ENCODE data around the gene ABHD1. TPM values are rescaled to one million over a fixed set of nuclear protein-coding genes. Genes with fewer than 3 reads are reported as not detected.

ABHD1 gene
- polyA plus RNA-seq, 1 donor from 2014 or later, result not detected

DNA sequence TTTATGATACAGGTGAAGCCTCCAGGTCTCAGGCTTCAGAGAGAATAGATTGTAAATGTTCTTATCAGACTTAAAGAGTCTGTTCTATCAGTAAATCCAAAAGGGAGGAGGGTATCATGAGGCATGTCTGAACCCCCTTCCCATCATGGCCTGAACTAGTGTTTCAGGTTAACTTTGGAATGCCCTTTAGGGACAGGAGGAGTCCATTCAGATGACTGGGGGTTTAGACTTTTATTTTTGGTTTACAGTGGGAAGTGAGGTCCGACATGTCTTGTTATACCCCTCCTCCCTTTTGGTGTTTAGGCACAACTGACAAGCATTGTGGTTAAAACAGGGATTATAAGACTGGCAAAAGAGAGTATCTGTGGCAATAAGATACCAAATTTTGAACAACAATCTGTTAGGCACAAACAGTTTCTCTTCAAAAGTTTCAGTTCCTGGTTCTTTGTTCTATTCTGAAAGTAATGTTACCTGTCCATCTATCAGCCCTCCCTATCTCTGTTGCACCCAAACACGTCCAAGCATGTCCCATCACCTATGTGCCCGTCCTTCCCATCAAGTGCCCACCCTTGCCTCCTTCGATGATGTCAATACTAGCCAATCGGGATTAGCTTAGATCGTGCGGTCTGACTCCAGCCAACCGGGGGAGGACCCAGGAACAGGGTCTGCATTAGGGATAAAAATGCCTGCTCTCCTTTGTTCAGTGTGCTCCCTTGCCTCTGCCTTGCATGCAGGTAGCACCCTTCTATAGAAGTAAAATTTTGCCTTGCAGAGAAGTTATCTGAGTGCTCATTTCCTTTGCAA, 41.5 kb downstream of the ABHD1 start:
- Histone ChIP-seq H3K27me3 (ENCODE audit: insufficient read depth, low read depth, low read length) (no peaks in the 10 kb centered on the region), H3K9ac (ENCODE audit: low read length) (no peak overlapping the region), H3F3A (ENCODE audit: insufficient read depth, low read length, poor library complexity, severe bottlenecking) (no peaks in the 10 kb centered on the region), H3K27ac (ENCODE audit: low read length) (no peak overlapping the region), H2AFZ (ENCODE audit: low read depth, low read length) (no peak overlapping the region), H3K4me2 (ENCODE audit: low read length) (no peak overlapping the region), H3K36me3 (ENCODE audit: insufficient read depth, low read length) (no peaks in the 10 kb centered on the region), H3K79me2 (replicated peaks; ENCODE audit: insufficient read depth, low read length) (no peaks in the 10 kb centered on the region), H3K9me2 (ENCODE audit: insufficient read depth, low read length) (no peaks in the 10 kb centered on the region), H3K9me3 (ENCODE audit: low read length) (no peaks in the 10 kb centered on the region), H4K20me1 (ENCODE audit: insufficient read depth) (no peaks in the 10 kb centered on the region), H3K4me3 (ENCODE audit: low read length) (no peak overlapping the region)
- TF ChIP-seq EZH2 (IDR thresholded peaks at IDR 0.05; ENCODE audit: borderline replicate concordance, insufficient read depth, low read length, poor library complexity, severe bottlenecking) (no peak), POLR2AphosphoS5 (IDR thresholded peaks at IDR 0.05) (no peak), SMC3 (conservative IDR thresholded peaks at IDR 0.05; ENCODE audit: poor library complexity) (no peak), TAF1 (IDR thresholded peaks at IDR 0.05; ENCODE audit: low read depth) (no peak), MXI1 (conservative IDR thresholded peaks at IDR 0.05; ENCODE audit: poor library complexity, severe bottlenecking) (no peak), RAD21 (conservative IDR thresholded peaks at IDR 0.05) (no peak), EP300 (conservative IDR thresholded peaks at IDR 0.05; ENCODE audit: poor library complexity, severe bottlenecking) (no peak)
- TF ChIP-seq, protein P1, sequence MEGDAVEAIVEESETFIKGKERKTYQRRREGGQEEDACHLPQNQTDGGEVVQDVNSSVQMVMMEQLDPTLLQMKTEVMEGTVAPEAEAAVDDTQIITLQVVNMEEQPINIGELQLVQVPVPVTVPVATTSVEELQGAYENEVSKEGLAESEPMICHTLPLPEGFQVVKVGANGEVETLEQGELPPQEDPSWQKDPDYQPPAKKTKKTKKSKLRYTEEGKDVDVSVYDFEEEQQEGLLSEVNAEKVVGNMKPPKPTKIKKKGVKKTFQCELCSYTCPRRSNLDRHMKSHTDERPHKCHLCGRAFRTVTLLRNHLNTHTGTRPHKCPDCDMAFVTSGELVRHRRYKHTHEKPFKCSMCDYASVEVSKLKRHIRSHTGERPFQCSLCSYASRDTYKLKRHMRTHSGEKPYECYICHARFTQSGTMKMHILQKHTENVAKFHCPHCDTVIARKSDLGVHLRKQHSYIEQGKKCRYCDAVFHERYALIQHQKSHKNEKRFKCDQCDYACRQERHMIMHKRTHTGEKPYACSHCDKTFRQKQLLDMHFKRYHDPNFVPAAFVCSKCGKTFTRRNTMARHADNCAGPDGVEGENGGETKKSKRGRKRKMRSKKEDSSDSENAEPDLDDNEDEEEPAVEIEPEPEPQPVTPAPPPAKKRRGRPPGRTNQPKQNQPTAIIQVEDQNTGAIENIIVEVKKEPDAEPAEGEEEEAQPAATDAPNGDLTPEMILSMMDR (IDR thresholded peaks at IDR 0.05; ENCODE audit: poor library complexity, severe bottlenecking), result no peak
- TF ChIP-seq, protein P2, sequence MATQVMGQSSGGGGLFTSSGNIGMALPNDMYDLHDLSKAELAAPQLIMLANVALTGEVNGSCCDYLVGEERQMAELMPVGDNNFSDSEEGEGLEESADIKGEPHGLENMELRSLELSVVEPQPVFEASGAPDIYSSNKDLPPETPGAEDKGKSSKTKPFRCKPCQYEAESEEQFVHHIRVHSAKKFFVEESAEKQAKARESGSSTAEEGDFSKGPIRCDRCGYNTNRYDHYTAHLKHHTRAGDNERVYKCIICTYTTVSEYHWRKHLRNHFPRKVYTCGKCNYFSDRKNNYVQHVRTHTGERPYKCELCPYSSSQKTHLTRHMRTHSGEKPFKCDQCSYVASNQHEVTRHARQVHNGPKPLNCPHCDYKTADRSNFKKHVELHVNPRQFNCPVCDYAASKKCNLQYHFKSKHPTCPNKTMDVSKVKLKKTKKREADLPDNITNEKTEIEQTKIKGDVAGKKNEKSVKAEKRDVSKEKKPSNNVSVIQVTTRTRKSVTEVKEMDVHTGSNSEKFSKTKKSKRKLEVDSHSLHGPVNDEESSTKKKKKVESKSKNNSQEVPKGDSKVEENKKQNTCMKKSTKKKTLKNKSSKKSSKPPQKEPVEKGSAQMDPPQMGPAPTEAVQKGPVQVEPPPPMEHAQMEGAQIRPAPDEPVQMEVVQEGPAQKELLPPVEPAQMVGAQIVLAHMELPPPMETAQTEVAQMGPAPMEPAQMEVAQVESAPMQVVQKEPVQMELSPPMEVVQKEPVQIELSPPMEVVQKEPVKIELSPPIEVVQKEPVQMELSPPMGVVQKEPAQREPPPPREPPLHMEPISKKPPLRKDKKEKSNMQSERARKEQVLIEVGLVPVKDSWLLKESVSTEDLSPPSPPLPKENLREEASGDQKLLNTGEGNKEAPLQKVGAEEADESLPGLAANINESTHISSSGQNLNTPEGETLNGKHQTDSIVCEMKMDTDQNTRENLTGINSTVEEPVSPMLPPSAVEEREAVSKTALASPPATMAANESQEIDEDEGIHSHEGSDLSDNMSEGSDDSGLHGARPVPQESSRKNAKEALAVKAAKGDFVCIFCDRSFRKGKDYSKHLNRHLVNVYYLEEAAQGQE (IDR thresholded peaks at IDR 0.05; ENCODE audit: borderline replicate concordance), result no peak

DNA sequence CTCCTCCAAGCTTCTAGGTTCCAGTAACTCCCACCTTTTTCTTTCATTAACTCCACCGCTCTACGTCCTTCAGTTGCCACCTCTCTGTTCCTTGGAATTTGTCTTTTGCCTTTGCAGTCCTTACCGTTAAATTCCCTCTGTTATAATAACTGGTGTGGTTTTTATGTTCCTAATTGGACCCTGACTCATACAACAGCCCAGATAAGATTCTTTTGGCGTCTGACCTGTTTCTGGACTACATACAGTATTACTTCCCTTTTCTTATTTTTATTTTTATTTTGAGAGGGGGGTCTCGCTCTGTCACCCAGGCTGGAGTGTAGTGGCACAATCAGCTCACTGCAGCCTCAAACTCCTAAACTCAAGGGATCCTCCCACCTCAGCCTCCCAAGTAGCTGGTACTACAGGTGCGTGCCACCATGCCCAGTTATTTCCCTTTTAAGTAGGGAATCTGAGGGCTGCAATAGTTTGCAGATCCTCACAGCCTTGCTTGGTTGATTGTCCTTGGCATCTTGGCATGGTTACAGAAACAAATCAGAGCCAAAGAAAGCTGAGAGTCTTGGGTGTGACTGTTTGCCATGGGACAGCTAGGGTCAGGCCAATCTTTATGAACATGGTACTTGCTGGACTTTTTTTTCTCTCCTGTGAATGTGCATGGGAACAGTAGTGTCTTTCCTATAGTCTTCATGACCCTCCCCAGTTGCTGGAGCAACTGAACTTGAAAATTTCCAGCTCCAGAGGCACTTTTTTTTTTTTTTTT, 47.1 kb downstream of the ABHD1 start:
- H3K27me3 ChIP-seq (ENCODE audit: insufficient read depth, low read depth, low read length), result no peaks in the 10 kb centered on the region
- no peak overlapping the region for H3K4me2 ChIP-seq (ENCODE audit: low read length)
- H3K9me3 ChIP-seq (ENCODE audit: low read length), result no peaks in the 10 kb centered on the region
- H3F3A ChIP-seq (ENCODE audit: insufficient read depth, low read length, poor library complexity, severe bottlenecking), result no peaks in the 10 kb centered on the region
- H3K36me3 ChIP-seq (ENCODE audit: insufficient read depth, low read length), result no peaks in the 10 kb centered on the region
- no peaks in the 10 kb centered on the region for H4K20me1 ChIP-seq (ENCODE audit: insufficient read depth)
- H3K27ac ChIP-seq (ENCODE audit: low read length), result no peak overlapping the region
- TF ChIP-seq SMC3 (conservative IDR thresholded peaks at IDR 0.05; ENCODE audit: poor library complexity), result no peak
- no peak for TF ChIP-seq RAD21 (conservative IDR thresholded peaks at IDR 0.05)
- TF ChIP-seq, protein P1 (IDR thresholded peaks at IDR 0.05; ENCODE audit: poor library complexity, severe bottlenecking), result no peak
- H3K9me2 ChIP-seq (ENCODE audit: insufficient read depth, low read length), result no peaks in the 10 kb centered on the region
- H3K79me2 ChIP-seq (replicated peaks; ENCODE audit: insufficient read depth, low read length), result no peaks in the 10 kb centered on the region
- no peak overlapping the region for H3K4me3 ChIP-seq (ENCODE audit: low read length)
- H3K9ac ChIP-seq (ENCODE audit: low read length), result no peak overlapping the region
- H2AFZ ChIP-seq (ENCODE audit: low read depth, low read length), result no peak overlapping the region

Data from neural cell (in vitro differentiated cells).